T follicular helper cell (primary cell): ENCODE results near the gene SMNDC1.
"Not testable (repeated sequence)": the region's sequence is repeated elsewhere in the genome, so short reads cannot be mapped to it uniquely, and the experiment has no call there.

Source experiments
- DNase-seq: peaks from one replicate; pipeline ENCODE4 v3.0.0-alpha.2; 2020; ENCODE audit warnings: low read depth
- total RNA-seq, 2 experiments: gene quantifications; one replicate each; lab custom pipeline; 2026; lab: John Stamatoyannopoulos, UW

SMNDC1 gene
- total RNA-seq = 24.2 to 24.8 reads per million in 2 experiments

DNA sequence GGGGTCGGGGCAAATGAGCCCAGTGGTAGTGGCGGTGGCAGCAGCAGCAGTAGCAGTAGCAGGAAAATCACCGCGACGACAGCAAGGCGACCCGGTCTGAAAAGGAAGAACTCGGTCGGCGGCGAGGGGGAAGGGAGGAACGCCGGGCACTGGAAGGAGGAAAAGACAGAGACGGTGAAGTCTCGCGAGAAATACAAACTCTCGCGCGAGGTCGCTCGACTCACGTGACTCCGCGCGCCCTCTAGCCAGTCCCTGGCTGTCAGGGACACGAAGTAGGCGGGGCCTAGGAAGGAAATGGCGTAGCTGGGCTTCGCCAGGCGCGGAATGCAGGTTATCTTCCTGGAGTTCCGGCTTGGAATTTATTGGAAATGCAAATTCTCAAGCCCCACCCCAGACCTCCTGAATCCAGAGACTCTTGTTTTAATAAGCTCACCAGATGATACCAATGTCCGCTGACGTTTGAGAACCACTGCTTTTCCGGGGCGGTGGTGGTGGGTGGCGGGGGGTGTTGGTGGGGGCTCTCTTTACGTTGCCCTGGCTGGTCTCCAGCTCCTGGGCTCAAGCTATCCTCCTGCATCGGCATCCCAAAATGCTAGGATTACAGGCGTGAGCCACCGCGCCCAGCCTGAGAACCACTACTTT is at the start of gene SMNDC1:
Gene SMNDC1 (minus strand): TSS at position 141 of the 642 bp plus-strand sequence. CDS start 1,333 bp downstream, outside the sequence.
- peak; percentile 96 for DNase-seq

DNA sequence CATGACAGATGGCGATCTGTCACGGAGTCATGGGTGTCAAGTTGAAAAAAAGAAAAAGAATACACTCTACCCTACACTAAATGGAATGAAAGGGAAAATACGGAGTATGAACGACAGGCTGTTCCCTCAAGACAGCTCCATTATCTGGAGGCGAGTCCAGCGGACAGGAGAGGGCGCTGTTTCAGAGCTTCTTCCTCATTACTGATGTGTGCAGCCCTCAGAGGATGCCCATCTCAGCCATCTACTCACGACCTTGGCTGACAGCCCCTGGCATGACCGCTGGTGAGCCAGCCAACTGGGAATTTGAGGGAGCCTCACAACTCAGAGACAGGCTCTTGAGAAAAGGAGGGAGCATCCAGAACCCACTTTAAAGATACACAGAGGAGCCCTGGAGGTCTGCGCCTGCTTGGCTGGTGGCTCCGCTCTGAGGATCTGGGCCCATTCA is 49.6 kb upstream of the SMNDC1 start:
- peak; percentile 67 for DNase-seq

DNA sequence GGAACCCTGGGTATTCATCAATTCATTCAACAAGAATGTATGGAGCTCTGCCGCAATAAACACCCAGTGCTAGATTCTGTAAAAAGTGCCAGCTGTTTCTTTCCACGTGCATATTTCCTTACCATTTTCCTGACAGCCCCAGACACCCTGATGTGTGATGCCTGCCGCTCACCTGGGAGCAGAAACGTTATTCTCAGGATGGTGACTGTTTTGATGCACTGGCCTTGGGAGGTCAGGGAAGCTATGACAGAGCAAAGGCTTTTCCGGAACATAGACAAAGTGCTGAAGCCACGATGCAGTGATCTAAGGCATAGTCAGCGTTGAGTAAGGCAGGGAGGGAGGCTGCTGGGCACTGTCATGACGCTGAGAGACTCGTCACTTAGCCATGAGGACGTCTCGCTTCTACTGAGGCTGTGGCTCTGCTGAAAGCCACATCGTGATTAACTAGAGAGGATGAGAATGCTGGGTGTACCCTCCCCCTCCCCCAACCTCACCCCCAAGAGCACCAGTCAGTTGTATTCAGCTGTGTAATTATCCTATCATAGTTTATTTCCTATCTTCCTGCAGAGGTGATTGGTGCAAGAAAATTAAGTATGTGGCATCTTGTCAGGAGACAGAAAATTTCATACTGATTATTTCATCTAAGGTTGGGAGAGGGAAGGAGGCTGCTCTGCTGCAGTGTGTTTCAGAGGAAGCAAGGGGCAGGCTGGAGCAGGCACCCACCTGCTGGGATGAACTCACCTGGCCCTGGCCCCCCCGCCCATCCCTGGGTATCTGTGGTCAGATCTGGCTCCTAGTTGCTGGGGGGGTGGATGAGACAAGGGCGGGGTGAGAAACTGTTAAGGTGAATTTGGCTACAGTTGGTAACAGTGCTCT is 48.8 kb upstream of the SMNDC1 start:
- DNase-seq = peak; percentile 30

DNA sequence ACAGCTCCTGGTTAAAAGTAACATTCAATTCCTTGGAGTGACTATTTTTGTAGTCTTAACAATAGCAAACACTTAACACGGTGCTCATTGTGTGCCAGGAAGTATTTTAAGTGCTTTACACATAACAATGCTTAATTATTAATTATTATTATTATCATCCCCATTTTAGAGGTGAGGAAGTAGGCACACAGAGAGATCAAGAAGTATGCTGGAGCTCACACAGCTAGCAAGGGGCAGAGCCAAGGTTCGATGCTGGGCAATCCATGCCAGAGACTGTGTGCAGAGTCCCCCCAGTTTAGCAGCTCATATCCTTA is 48.2 kb upstream of the SMNDC1 start:
- no peak for DNase-seq

- no peak for DNase-seq
Observed at GRCh38 chr10:110350812-110351211, 46.1 kb upstream of the SMNDC1 start.

DNA sequence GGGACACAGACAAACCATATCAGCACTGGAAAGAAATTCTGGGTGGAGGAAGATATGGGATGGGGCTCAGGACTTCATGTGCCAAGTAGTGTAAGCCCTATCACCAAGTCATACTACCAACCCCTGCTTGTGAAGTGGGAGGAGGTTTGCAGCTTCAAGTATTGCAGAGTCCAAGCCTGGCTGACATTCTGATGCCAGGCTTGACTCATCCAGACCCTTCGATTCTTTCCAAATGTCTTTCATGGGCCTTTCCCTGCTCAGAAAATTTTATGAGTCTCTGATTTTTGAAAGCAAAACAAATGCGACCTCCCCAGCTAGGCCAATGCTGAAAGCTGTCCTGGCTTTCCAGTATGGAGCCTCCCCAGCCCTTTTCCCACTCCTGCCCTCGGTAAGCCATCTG is 45.1 kb upstream of the SMNDC1 start:
- DNase-seq = no peak

DNA sequence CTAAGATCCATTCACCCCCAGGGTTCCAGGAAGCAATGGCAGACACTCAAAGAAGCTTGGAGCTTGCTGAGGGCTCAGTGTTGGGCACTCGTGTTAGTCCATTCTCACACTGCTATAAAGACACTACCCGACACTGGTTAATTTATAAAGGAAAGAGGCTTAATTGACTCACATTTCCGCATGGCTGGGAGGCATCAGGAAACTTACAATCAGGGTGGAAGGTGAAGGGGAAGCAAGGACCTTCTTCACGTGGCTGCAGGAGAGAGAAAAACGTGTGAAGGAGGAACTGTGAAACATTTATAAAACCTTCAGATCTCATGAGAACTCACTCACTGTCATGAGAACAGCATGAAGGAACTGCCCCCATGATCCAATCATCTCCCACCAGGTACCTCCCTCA is 44.7 kb upstream of the SMNDC1 start:
- DNase-seq = no peak

- DNase-seq = no peak
Observed at GRCh38 chr10:110348336-110348735, 43.6 kb upstream of the SMNDC1 start.

- no peak for DNase-seq
Observed at GRCh38 chr10:110346914-110347313, 42.2 kb upstream of the SMNDC1 start.

GRCh38 chr10:110345286-110345685 is 40.6 kb upstream of the SMNDC1 start:
- DNase-seq = no peak

DNA sequence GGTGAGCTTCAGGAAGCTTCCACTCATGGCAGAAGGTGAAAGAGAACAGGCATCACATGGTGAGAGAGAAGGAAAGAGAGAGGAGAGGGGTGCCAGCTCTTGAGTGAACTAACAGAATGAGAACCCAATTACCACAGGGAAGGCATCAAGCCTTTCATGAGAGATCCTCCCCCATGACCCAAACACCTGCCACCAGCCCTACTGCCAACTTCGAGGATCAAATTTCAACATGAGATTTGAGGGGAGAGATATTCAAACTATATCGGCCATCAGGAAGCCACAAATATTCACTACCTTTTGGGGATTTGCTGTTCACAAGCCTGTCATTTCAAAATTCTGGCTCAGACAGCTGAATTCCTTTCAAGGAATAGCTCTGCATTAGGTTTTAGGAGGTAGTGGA is 39.9 kb upstream of the SMNDC1 start:
- no peak for DNase-seq

DNA sequence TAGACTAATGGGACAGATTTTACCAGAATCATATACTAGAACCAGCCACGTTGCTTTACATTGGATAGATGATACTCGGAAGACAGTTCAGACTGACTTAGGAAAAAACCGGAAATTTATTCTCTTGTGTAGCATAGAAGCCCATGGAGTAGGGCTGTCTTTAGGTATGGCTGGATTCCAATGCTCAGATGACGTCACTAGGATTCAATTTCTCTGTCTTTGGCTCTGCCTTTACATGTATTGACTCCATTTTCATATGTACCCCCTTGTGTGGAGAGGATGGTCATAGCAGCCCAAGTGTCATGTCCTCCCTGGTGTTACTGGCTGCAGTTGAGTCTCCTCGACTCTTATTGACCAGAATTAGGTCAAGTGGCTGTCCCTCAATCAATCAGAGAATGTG is 39.2 kb upstream of the SMNDC1 start:
- no peak for DNase-seq

DNA sequence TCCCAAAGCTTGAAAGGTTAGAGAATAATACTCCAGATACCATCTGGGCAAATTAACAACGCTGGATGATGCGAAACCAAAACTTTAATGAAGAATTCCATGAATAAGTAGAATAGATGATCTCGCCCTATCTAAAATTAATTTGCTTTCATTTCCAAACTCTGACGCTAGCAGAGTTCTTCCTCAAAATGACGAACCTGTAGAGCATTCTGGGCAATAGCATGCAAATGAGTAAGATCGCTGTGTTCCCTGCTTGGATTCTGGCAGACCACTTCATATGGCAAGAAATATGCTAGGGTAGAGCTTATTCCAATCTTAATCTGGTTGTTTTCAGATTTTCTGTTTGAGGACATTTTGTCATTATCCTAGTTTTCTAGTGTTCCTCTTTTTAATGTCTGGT is 36.1 kb upstream of the SMNDC1 start:
- DNase-seq = no peak

DNA sequence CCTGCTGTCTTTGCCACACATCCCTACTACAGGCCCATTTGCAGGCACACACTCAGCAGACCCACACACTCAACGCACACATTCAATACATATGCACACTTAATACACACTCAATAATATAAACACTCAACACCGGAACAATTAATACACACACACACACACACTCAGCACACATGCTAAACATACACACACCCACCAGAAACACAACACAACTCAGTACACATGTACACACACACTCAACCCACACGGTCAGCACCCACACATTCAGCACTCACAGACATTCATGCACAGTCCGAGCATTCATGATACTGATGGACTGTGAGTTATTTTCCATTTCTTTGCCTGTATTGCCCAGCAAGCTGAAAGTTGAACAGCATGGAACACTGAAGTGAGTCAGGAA is 35.4 kb upstream of the SMNDC1 start:
- DNase-seq = no peak

DNA sequence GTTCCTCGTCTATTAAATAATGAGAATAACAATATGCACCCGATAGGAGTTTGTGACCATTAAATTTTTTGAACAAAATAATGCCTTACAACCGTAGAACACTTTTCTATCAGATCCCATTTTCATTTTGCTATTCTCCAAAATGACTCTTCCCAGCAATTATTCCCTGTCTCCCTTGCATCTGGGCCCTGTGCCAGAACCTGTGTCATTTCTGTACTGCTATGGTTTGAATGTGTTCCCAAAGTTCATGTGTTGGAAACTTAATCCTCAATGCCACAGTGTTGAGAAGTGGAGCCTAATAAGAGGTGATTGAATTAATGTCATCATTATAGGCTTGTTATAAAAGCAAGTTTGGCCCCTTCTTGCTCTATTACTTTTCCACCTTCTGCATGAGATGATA is 33.2 kb upstream of the SMNDC1 start:
- no peak for DNase-seq

- no peak for DNase-seq
Observed at GRCh38 chr10:110337401-110337800, 32.7 kb upstream of the SMNDC1 start.

GRCh38 chr10:110336111-110336721 is 31.5 kb upstream of the SMNDC1 start:
- DNase-seq = no peak

- no peak for DNase-seq
Observed at GRCh38 chr10:110335314-110336064, 30.8 kb upstream of the SMNDC1 start.

GRCh38 chr10:110334061-110334656 is 29.4 kb upstream of the SMNDC1 start:
- no peak for DNase-seq

DNA sequence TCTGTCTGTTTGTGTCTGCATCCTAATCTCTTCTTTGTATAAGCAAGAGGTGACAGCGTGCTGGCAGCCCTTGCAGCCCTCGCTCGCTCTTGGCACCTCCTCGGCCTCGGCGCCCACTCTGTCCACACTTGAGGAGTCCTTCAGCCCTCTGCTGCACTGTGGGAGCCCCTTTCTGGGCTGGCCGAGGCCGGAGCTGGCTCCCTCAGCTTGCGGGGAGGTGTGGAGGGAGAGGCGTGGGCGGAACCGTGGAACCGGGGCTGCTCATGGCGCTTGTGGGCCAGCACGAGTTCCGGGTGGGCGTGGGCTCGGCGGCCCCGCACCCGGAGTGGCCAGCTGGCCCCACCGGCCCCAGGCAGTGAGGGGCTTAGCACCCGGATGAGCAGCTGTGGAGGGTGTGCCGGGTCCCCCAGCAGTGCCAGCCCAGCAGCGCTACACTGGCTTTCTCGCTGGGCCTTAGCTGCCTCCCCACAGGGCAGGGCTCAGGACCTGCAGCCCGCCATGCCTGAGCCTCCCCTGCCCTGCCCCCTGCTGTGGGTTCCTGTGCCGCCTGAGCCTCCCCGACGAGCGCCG is 26.6 kb upstream of the SMNDC1 start:
- DNase-seq = not testable (repeated sequence)

GRCh38 chr10:110330675-110331074 is 26.0 kb upstream of the SMNDC1 start:
- DNase-seq = no peak
